Mucosa of descending colon (tissue), 3 donors: ENCODE results near the gene NEK4. TPM values are rescaled to one million over a fixed set of nuclear protein-coding genes. Genes with fewer than 3 reads are reported as not detected.
A peak's percentile ranks its signal among the peaks of the same experiment; 100 is the strongest.

Experiments used
- ATAC-seq: fragments of 200-7000 bp; cut with Tn5 transposase; one replicate; pipeline ENCODE4 v1.9.1; 2020; ENCODE audit warnings: mild to moderate bottlenecking, moderate library complexity
- DNase-seq, 3 donors: peaks; one replicate each; pipeline ENCODE4 v3.0.0-alpha.2; 2020
- H3K36me3 ChIP-seq: fragments of 200-600 bp; one replicate; pipeline ENCODE4 v1.8.0; 2021; ENCODE audit warnings: low read depth, mild to moderate bottlenecking
- H3K4me1 ChIP-seq: fragments of 200-600 bp; one replicate; pipeline ENCODE4 v1.8.0; 2021; ENCODE audit warnings: low read depth, mild to moderate bottlenecking
- H3K4me3 ChIP-seq: fragments of 200-600 bp; one replicate; pipeline ENCODE4 v1.8.0; 2021; ENCODE audit warnings: mild to moderate bottlenecking
- H3K9me3 ChIP-seq: fragments of 200-600 bp; one replicate; pipeline ENCODE4 v1.8.0; 2021; ENCODE audit warnings: mild to moderate bottlenecking
- intact Hi-C, 2 donors: fragments of 100-400 bp; cut with DNase I in 1 of 2; cut with micrococcal nuclease in 1 of 2; formaldehyde crosslinking; loops; one replicate each; pipeline versions ENCODE4 v1.11.0 to v1.11.1; 2022; cut with DNase I, micrococcal nuclease
- total RNA-seq, 3 donors: library from RNA; stranded (reverse); fragmentation: NEBNext Ultra II Directional in 2 of 3; extraction: Animal tissue kit (Norgen Biotek cat#: 25700) in 2 of 3; gene quantifications; one replicate each; pipeline versions ENCODE4 v1.2.1 to v1.2.4, GENCODE V29; 2021 to 2023
- TF ChIP-seq, protein P1 (sequence below): fragments of 200-600 bp; IDR thresholded peaks from one replicate; pipeline ENCODE4 v1.8.0; 2022; ENCODE audit warnings: antibody characterized with exemption, mild to moderate bottlenecking
- donor health status: DM: no; HTN: no; CAD: no; lungs with moderate emphysema.
- donor health status: DM: no; HTN: no; CAD: no.
- donor health status: DM: no; HTN: yes; CAD: no.

Gene NEK4
- total RNA-seq, 3 donors from 2014 or later: 19.9 to 33.9 (median 20.2) TPM

DNA sequence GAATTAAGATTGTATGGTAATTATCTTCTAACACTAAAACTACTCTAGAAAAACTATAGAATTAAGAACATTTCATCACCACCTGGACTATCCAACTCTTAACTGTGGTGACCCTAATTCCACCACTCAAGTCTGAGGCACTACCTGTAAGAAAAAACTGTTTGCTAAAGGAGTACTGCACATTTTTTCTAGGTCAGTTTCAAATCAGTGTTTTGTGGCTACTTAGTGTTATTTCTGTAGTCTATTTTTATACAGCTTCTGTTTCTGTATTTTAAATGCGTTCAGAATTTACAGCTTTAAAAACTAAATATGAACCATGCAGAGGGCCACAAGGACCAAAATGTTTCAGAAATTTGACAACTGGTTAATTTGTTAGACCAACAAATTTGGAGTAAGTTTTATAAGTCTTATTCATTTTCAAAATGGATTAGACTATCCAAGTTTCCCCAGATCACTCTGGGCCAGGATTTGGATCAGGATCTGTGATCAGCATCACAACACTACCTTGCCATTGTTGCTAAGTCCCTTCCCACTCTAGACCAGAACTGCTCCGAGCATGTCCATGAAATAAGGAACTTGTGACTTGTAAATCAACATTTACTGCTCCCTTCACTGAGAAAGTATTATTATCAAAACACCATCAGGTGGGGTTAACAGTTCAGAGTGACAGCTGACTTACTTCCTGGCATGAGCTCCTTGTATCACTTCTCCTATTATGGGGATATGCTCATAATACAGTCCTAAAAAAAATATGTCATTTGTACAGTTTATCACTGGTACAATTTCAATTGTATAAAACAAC lies 73.7 kb downstream of the NEK4 start:
- H3K4me1 ChIP-seq: no peaks in the 10 kb centered on the region
- peaks cover 10% of the 10 kb centered on the region for H3K36me3 ChIP-seq
- intact Hi-C loops: no loop called here
- peak; percentile 49 for ATAC-seq
- H3K4me3 ChIP-seq: no peak overlapping the region
- TF ChIP-seq, protein P1, sequence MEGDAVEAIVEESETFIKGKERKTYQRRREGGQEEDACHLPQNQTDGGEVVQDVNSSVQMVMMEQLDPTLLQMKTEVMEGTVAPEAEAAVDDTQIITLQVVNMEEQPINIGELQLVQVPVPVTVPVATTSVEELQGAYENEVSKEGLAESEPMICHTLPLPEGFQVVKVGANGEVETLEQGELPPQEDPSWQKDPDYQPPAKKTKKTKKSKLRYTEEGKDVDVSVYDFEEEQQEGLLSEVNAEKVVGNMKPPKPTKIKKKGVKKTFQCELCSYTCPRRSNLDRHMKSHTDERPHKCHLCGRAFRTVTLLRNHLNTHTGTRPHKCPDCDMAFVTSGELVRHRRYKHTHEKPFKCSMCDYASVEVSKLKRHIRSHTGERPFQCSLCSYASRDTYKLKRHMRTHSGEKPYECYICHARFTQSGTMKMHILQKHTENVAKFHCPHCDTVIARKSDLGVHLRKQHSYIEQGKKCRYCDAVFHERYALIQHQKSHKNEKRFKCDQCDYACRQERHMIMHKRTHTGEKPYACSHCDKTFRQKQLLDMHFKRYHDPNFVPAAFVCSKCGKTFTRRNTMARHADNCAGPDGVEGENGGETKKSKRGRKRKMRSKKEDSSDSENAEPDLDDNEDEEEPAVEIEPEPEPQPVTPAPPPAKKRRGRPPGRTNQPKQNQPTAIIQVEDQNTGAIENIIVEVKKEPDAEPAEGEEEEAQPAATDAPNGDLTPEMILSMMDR: no peak
- no peak for DNase-seq
- no peaks in the 10 kb centered on the region for H3K9me3 ChIP-seq

DNA sequence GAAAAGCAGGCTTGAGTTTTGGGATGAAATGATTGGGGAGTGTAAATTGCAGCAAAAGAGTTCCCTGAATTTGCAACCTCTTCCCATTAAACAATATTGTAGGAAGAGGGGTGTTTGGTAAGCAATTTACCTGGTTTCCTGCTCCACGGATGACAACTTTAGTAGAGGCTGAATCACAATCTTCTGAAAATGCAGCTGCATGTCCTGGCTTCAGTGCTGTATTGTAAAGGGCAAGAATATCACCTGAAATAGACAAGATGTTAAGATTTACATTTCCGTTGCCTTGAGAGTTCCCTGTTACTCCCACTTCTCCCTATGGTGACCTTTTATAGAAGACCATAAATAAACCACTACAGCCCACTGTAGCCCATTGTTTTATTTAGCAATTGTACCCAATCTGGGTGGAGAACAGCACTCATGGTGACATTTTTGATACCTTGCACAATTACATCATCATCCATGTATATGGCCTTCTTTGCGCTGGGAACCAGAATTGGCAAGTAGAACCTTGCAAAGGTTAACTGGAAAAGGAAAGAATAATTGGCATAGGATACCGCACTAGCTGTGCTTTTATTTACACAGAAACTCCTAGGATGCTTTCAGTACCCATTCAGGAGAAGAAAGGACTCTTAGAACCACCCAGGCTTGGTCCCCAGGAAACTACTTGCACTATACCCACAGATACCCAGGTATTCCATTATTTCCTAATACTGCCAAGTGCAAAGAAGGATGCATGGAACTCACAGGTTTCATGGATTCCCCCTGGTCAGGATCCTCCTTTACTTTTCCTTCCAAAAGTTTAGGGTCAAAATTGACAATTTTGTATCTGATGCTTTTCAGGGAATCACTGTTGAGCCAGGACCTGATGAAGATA lies 74.7 kb downstream of the NEK4 start:
- ATAC-seq: no peak
- TF ChIP-seq, protein P1: no peak
- Histone ChIP-seq H3K9me3 (no peaks in the 10 kb centered on the region), H3K4me3 (no peak overlapping the region), H3K36me3 (peaks cover 10% of the 10 kb centered on the region), H3K4me1 (no peaks in the 10 kb centered on the region)
- intact Hi-C loops: no loop called here
- no peak for DNase-seq

DNA sequence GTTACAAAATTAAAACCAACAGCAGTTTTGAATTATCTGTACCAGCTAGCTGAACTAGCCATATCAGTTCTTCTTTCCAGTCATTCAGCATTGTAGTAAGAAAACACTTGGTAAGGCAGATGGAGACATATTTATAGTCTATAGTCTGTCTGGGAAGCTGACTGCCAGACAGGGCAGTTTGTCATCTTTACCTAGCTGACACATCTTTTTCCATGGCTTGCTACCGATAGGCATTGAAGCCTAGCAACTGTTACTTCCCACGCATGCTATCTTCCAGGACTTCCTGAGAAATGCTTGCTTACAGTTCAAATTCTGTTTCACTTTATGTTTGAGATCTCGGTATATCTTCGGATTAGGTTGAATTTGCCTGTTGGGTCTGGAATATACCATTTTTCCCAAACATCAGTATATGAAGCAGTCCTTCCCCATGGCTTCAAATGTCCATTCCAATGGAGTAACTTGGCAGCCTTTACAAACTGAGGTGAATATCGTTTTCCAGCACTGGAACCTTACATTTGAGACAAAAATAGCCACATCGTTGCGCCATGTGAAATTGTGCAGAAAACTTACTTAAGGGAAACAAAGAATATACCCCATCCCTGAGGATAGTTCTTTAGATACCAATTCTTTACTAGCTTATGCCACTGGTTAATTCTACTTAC lies 76.1 kb downstream of the NEK4 start:
- TF ChIP-seq, protein P1: no peak
- no peaks in the 10 kb centered on the region for H3K4me1 ChIP-seq
- H3K9me3 ChIP-seq: no peaks in the 10 kb centered on the region
- DNase-seq (no peak), ATAC-seq (no peak)
- intact Hi-C loops: no loop called here
- H3K36me3 ChIP-seq: peaks cover 10% of the 10 kb centered on the region
- H3K4me3 ChIP-seq: no peak overlapping the region

DNA sequence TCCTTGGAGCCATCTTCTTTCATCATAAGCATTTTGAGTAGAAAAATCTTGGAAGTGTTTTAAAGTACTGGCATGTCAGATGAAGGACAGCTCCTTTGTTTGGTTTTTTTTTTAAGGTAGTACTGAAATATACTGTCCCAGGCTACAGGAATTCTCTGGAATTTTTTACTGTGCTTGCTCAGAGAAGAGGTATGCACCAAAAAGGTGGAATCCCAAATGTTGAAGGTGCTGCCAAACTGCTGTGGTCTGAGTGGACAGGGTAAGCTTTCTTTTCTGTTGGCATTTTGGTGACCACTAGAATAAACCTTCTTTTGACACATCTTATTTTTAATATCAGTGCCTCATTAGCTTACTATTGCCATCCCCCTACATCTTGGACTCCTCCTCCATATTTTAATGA lies 77.7 kb downstream of the NEK4 start:
- Histone ChIP-seq H3K4me3 (no peak overlapping the region), H3K36me3 (peaks cover 10% of the 10 kb centered on the region), H3K4me1 (no peaks in the 10 kb centered on the region), H3K9me3 (no peaks in the 10 kb centered on the region)
- DNase-seq: no peak
- TF ChIP-seq, protein P1: no peak
- intact Hi-C loops: no loop called here
- ATAC-seq: no peak

DNA sequence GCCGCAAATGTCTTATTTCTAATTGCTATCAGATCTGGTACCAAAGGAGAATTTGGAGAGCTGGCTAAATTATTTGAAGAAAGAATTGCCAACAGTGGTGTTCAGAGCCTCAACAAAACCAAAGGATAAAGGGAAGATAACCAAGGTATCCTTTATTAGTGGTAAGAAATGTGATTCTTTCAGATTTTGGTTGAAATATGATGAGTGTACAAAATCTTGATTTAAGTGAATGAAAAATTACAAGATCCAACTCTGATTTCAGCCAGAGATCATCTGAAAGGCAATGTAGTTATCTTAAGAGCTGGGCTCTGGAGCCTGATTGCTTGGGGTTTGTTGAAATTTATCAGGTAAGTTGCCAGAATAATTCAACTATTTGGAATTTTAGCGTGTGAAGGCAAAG lies 80.2 kb downstream of the NEK4 start:
- H3K36me3 ChIP-seq: peaks cover 4% of the 10 kb centered on the region
- DNase-seq (no peak), ATAC-seq (no peak)
- TF ChIP-seq, protein P1: no peak
- H3K9me3 ChIP-seq: no peaks in the 10 kb centered on the region
- H3K4me3 ChIP-seq: no peak overlapping the region
- H3K4me1 ChIP-seq: peaks cover 12% of the 10 kb centered on the region
- intact Hi-C loops: no loop called here
